Right cardiac atrium (tissue), 5 donors: ENCODE results near the gene PTTG1IP. TPM values are rescaled to one million over a fixed set of nuclear protein-coding genes. Genes with fewer than 3 reads are reported as not detected.

Source experiments
- ATAC-seq, 2 donors: fragments of 200-7000 bp; cut with Tn5 transposase; one replicate each; pipeline versions ENCODE4 v1.8.0 to v1.9.1; 2020; ENCODE audit warnings: moderate library complexity in 2 of 2, mild to moderate bottlenecking in 1 of 2
- DNase-seq, 3 donors: peaks; one replicate each; pipeline ENCODE4 v3.0.0-alpha.2; 2020
- H3K27ac ChIP-seq: one replicate; pipeline ENCODE4 v1.5.1; 2013; ENCODE audit warnings: mild to moderate bottlenecking, low read length, control low read depth, moderate library complexity
- H3K27me3 ChIP-seq: one replicate; pipeline ENCODE4 v1.6.1; 2013; ENCODE audit not compliant: control insufficient read depth, insufficient read depth
- H3K4me1 ChIP-seq: one replicate; pipeline ENCODE4 v1.6.1; 2013; ENCODE audit warnings: low read length; ENCODE audit not compliant: control insufficient read depth, insufficient read depth
- H3K4me3 ChIP-seq: one replicate; pipeline ENCODE4 v1.5.1; 2013; ENCODE audit warnings: low read length, control low read depth
- H3K9me3 ChIP-seq: one replicate; pipeline ENCODE4 v1.6.1; 2013; ENCODE audit warnings: low read length; ENCODE audit not compliant: control insufficient read depth
- WGBS: extraction: QIAGEN DNeasy Blood & Tissue Kit; methylation state at CpG from one replicate; pipeline ENCODE4 v1.1.7; 2013; 5-methylcytosine and 5-hydroxymethylcytosine counted together
- intact Hi-C, 4 donors: fragments of 100-400 bp; cut with DNase I; formaldehyde crosslinking; loops; one replicate each; pipeline versions ENCODE4 v1.11.0 to v1.14.0; 2022 to 2023
- polyA plus RNA-seq: library from polyadenylated mRNA; stranded (reverse); fragments of 200-250 nt; gene quantifications from one replicate; pipeline ENCODE4 v1.2.3, GENCODE V29; 2013
- total RNA-seq, 4 donors: library from RNA; stranded (reverse); fragmentation: NEBNext Ultra II Directional; extraction: Animal tissue kit (Norgen Biotek cat#: 25700); gene quantifications; one replicate each; pipeline ENCODE4 v1.2.1, GENCODE V29; 2021
- donor health status: healthy with polysubstance abuse.
- donor health status: DM: no; HTN: yes; CAD: no.
- donor health status: DM: no; HTN: no; CAD: no.
- donor health status: DM: no; HTN: yes; CAD: no; lungs with severe emphysema.
- donor health status: DM: yes; HTN: yes; CAD: no.

PTTG1IP gene
- total and polyA plus RNA-seq, 5 donors: 172 to 206 (median 195) TPM

- Histone ChIP-seq H3K9me3 (no peaks in the 10 kb centered on the region), H3K4me1 (no peaks in the 10 kb centered on the region), H3K27ac (no peak overlapping the region), H3K27me3 (no peaks in the 10 kb centered on the region), H3K4me3 (no peak overlapping the region)
- ATAC-seq (no peak), DNase-seq (peak in 1 of 3 donors; percentile 28)
- intact Hi-C loops: loop anchor here in 1 of 4 donors (5.0 kb wide), 1 partner anchor 39 kb away; no protein-coding TSS in a partner anchor
- WGBS: 81% methylated on average over 7 of the region's 7 CpGs
These were observed 19.7 kb upstream of the PTTG1IP start for GRCh38 chr21:44893278-44893556.

- intact Hi-C loops: loop anchor here in 1 of 4 donors (5.0 kb wide), 1 partner anchor 40 kb away; no protein-coding TSS in a partner anchor
These were observed 19.2 kb upstream of the PTTG1IP start for GRCh38 chr21:44892536-44893277.

GRCh38 chr21:44892095-44892494, 18.6 kb upstream of the PTTG1IP start:
- Histone ChIP-seq H3K4me3 (no peak overlapping the region), H3K27ac (no peak overlapping the region), H3K27me3 (no peaks in the 10 kb centered on the region), H3K9me3 (no peaks in the 10 kb centered on the region), H3K4me1 (no peaks in the 10 kb centered on the region)
- intact Hi-C loops: loop anchor here in 1 of 4 donors (5.0 kb wide), 1 partner anchor 40 kb away; no protein-coding TSS in a partner anchor
- DNase-seq: peak; percentile 7 to 38 (median 20)
- no peak for ATAC-seq
- 64% methylated on average over 19 of the region's 19 CpGs for WGBS

More at GRCh38 chr21:44892536-44893277, 19.2 kb upstream of the PTTG1IP start:
- DNase-seq (peak; percentile 64 to 87 (median 85)), ATAC-seq (peak in 1 of 2 donors; percentile 70)
- H3K4me3 ChIP-seq: no peak overlapping the region
- H3K27me3 ChIP-seq: no peaks in the 10 kb centered on the region
- no peaks in the 10 kb centered on the region for H3K9me3 ChIP-seq
- WGBS: 38% methylated on average over 15 of the region's 15 CpGs
- H3K27ac ChIP-seq: no peak overlapping the region
- no peaks in the 10 kb centered on the region for H3K4me1 ChIP-seq

- Histone ChIP-seq H3K4me3 (no peak overlapping the region), H3K27ac (no peak overlapping the region), H3K9me3 (no peaks in the 10 kb centered on the region), H3K27me3 (no peaks in the 10 kb centered on the region), H3K4me1 (no peaks in the 10 kb centered on the region)
- ATAC-seq (no peak), DNase-seq (peak; percentile 6 to 64 (median 41))
- 88% methylated on average over 15 of the region's 15 CpGs for WGBS
- intact Hi-C loops: loop anchor here in 1 of 4 donors (5.0 kb wide), 1 partner anchor 41 kb away; no protein-coding TSS in a partner anchor
These were observed 18.1 kb upstream of the PTTG1IP start for GRCh38 chr21:44891631-44892031.

- DNase-seq (peak; percentile 7 to 66 (median 47)), ATAC-seq (no peak)
- Histone ChIP-seq H3K4me1 (no peaks in the 10 kb centered on the region), H3K9me3 (no peaks in the 10 kb centered on the region), H3K27ac (no peak overlapping the region), H3K4me3 (no peak overlapping the region), H3K27me3 (no peaks in the 10 kb centered on the region)
- intact Hi-C loops: loop anchor here in 1 of 4 donors (5.0 kb wide), 1 partner anchor 41 kb away; no protein-coding TSS in a partner anchor
- 85% methylated on average over 9 of the region's 9 CpGs for WGBS
These were observed 17.6 kb upstream of the PTTG1IP start for GRCh38 chr21:44890961-44891541.

- Histone ChIP-seq H3K4me1 (no peaks in the 10 kb centered on the region), H3K27me3 (no peaks in the 10 kb centered on the region), H3K27ac (no peak overlapping the region), H3K9me3 (no peaks in the 10 kb centered on the region), H3K4me3 (no peak overlapping the region)
- 79% methylated on average over 24 of the region's 24 CpGs for WGBS
- intact Hi-C loops: loop anchor here in 1 of 4 donors (5.0 kb wide), 1 partner anchor 42 kb away; no protein-coding TSS in a partner anchor
- peak; percentile 8 to 40 (median 30) for DNase-seq
- no peak for ATAC-seq
These were observed 16.9 kb upstream of the PTTG1IP start for GRCh38 chr21:44890338-44890931.

GRCh38 chr21:44889625-44890337, 16.3 kb upstream of the PTTG1IP start:
- 88% methylated on average over 29 of the region's 29 CpGs for WGBS
- no peak overlapping the region for H3K4me3 ChIP-seq
- DNase-seq (peak; percentile 4 to 51 (median 33)), ATAC-seq (no peak)
- H3K27ac ChIP-seq: no peak overlapping the region
- intact Hi-C loops: loop anchor here in 1 of 4 donors (5.0 kb wide), 1 partner anchor 43 kb away; no protein-coding TSS in a partner anchor
- no peaks in the 10 kb centered on the region for H3K27me3 ChIP-seq
- no peaks in the 10 kb centered on the region for H3K9me3 ChIP-seq
- no peaks in the 10 kb centered on the region for H3K4me1 ChIP-seq

- Histone ChIP-seq H3K9me3 (no peaks in the 10 kb centered on the region), H3K27ac (no peak overlapping the region), H3K27me3 (no peaks in the 10 kb centered on the region), H3K4me1 (no peaks in the 10 kb centered on the region), H3K4me3 (no peak overlapping the region)
- 85% methylated on average over 64 of the region's 64 CpGs for WGBS
- intact Hi-C loops: no loop called here
- DNase-seq (peak; percentile 7 to 56 (median 53)), ATAC-seq (no peak)
These were observed 15.4 kb upstream of the PTTG1IP start for GRCh38 chr21:44888581-44889550.

- WGBS: 89% methylated on average over 24 of the region's 24 CpGs
- DNase-seq (peak in 2 of 3 donors; percentile 33 to 62), ATAC-seq (no peak)
- H3K27me3 ChIP-seq: no peaks in the 10 kb centered on the region
- H3K4me3 ChIP-seq: no peak overlapping the region
- no peak overlapping the region for H3K27ac ChIP-seq
- intact Hi-C loops: no loop called here
- H3K9me3 ChIP-seq: no peaks in the 10 kb centered on the region
- no peaks in the 10 kb centered on the region for H3K4me1 ChIP-seq
These were observed 14.5 kb upstream of the PTTG1IP start for GRCh38 chr21:44887807-44888580.
